Prostate gland (tissue), 2 donors: ENCODE results near the gene DNAJC27.

Experiments used
- CTCF ChIP-seq, 4 experiments: fragments of 200-600 bp in 2 of 4; fragments of 450-650 bp in 2 of 4; sonication (generic) in 2 of 4; IDR thresholded peaks; 1 replicate in 3 of 4; 2 replicates in 1 of 4; pipeline ENCODE4 v1.5.1; 2016 to 2019; ENCODE audit warnings: antibody characterized with exemption in 4 of 4, mild to moderate bottlenecking in 2 of 4, moderate library complexity in 2 of 4
- POLR2A ChIP-seq: fragments of 450-650 bp; IDR thresholded peaks from one replicate; pipeline ENCODE4 v1.6.1; 2016; ENCODE audit warnings: antibody characterized with exemption, mild to moderate bottlenecking
- POLR2AphosphoS5 ChIP-seq: sonication (generic); formaldehyde crosslinking; IDR thresholded peaks from one replicate; pipeline ENCODE4 v1.6.1; 2017; ENCODE audit warnings: antibody characterized with exemption

GRCh38 chr2:25000036-25000435, 28.3 kb upstream of the DNAJC27 start:
- no peak for TF ChIP-seq CTCF (IDR thresholded peaks at IDR 0.05)
- no peak for TF ChIP-seq POLR2AphosphoS5
- TF ChIP-seq POLR2A, result no peak
